Kidney epithelial cell (primary cell): ENCODE data around the gene MCEMP1. TPM values are rescaled to one million over a fixed set of nuclear protein-coding genes. Genes with fewer than 3 reads are reported as not detected.
A peak's percentile ranks its signal among the peaks of the same experiment; 100 is the strongest.

ENCODE experiments used
- DNase-seq: peaks from one replicate; pipeline ENCODE4 v3.0.0-alpha.2; 2010; ENCODE audit warnings: low read depth
- H3K27me3 ChIP-seq: 2 replicates; pipeline ENCODE4 v1.6.0; 2011; ENCODE audit warnings: low read length; ENCODE audit not compliant: control insufficient read depth, insufficient read depth
- H3K36me3 ChIP-seq: 2 replicates; pipeline ENCODE4 v1.5.1; 2011; ENCODE audit warnings: low read length; ENCODE audit not compliant: control insufficient read depth, insufficient read depth
- H3K4me3 ChIP-seq: 2 replicates; pipeline ENCODE4 v1.5.1; 2011; ENCODE audit warnings: low read depth, mild to moderate bottlenecking, control low read depth, low read length
- total RNA-seq: library from RNA; depleted of rRNA; stranded (reverse); fragments of >200 nt; gene quantifications from 2 replicates; pipeline ENCODE4 v1.2.3, GENCODE V29; 2015
- TF ChIP-seq, protein P1 (sequence below): IDR thresholded peaks from 2 replicates; pipeline ENCODE4 v1.5.1; 2011; ENCODE audit warnings: mild to moderate bottlenecking, moderate library complexity, low read length, control low read depth, inconsistent platforms; ENCODE audit not compliant: insufficient read depth, poor library complexity, severe bottlenecking

The MCEMP1 gene
- total RNA-seq, 1 donor from 2014 or later: not detected

DNA sequence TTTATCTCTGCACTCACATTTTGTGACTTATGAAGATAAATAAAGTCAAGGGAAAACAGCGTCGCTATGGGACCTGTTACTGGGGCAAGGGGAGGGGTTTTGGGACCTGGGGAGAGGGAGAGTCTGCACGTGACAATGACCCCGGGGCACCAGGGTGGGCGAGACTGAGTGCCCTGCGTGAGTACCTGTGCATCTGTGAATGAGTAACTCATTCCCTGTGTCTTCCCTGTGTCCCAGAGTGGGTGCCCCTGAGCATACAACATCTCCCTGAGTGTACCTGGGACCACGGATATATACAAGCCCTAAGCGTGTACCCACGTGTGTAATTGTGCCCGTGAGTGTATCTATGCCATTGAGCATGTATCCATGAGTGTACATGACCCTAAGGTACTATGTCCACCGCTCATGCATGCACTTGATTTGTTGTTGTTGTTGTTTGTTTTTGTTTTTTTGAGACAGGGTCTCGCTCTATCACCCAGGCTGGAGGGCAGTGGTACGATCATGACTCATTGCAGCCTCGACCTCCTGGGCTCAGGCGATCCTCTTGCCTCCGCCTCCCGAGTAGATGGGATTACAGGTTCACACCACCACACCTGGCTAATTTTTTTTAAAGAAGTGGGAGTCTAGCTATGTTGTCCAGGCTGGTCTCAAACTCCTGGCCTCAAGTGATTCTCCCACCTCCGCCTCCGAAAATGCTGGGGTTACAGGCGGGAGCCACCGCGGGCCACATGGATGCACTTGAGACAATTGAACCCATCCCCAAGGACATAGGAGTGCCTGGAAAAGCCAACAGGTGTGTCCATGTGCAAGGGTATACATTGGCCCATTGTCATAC is 3.1 kb downstream of the MCEMP1 start:
- TF ChIP-seq, protein P1, sequence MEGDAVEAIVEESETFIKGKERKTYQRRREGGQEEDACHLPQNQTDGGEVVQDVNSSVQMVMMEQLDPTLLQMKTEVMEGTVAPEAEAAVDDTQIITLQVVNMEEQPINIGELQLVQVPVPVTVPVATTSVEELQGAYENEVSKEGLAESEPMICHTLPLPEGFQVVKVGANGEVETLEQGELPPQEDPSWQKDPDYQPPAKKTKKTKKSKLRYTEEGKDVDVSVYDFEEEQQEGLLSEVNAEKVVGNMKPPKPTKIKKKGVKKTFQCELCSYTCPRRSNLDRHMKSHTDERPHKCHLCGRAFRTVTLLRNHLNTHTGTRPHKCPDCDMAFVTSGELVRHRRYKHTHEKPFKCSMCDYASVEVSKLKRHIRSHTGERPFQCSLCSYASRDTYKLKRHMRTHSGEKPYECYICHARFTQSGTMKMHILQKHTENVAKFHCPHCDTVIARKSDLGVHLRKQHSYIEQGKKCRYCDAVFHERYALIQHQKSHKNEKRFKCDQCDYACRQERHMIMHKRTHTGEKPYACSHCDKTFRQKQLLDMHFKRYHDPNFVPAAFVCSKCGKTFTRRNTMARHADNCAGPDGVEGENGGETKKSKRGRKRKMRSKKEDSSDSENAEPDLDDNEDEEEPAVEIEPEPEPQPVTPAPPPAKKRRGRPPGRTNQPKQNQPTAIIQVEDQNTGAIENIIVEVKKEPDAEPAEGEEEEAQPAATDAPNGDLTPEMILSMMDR: no peak
- no peak for DNase-seq
- Histone ChIP-seq H3K27me3 (peaks cover 15% of the 10 kb centered on the region), H3K4me3 (peak overlapping the region; percentile 15), H3K36me3 (no peaks in the 10 kb centered on the region)

- Histone ChIP-seq H3K27me3 (peaks cover 15% of the 10 kb centered on the region), H3K4me3 (peak within 1 kb of the TSS; percentile 100), H3K36me3 (no peaks in the 10 kb centered on the region)
- TF ChIP-seq, protein P1: peak; percentile 5
- DNase-seq: peak; percentile 41
Observed at GRCh38 chr19:7680606-7681339, 3.9 kb downstream of the MCEMP1 start, which contains the start of gene TRAPPC5. TRAPPC5 (plus strand) TSS chr19:7680833; CDS start chr19:7682254, 1,421 bp downstream.

GRCh38 chr19:7681340-7682174 is 4.7 kb downstream of the MCEMP1 start:
- TF ChIP-seq, protein P1: peak; percentile 74
- peak; percentile 31 for DNase-seq
- no peaks in the 10 kb centered on the region for H3K36me3 ChIP-seq
- H3K27me3 ChIP-seq: peaks cover 15% of the 10 kb centered on the region
- peak overlapping the region; percentile 100 for H3K4me3 ChIP-seq

GRCh38 chr19:7682175-7682855 is 5.4 kb downstream of the MCEMP1 start:
- TF ChIP-seq, protein P1: no peak
- Histone ChIP-seq H3K36me3 (no peaks in the 10 kb centered on the region), H3K27me3 (peaks cover 14% of the 10 kb centered on the region), H3K4me3 (peak overlapping the region; percentile 100)
- no peak for DNase-seq
